T-helper 17 cell (primary cell): ENCODE data around the gene KLK15. TPM values are rescaled to one million over a fixed set of nuclear protein-coding genes. Genes with fewer than 3 reads are reported as not detected.

Experiments
- ATAC-seq: fragments of 150-1000 bp; cut with Tn5 transposase; 2 replicates; pipeline ENCODE4 v1.10.0; 2021; ENCODE audit warnings: mild to moderate bottlenecking, moderate library complexity
- DNase-seq, 3 donors: peaks; one replicate each; pipeline versions ENCODE4 v3.0.0 to v3.0.0-alpha.2; 2020 to 2021
- H3K9me3 ChIP-seq: one replicate; pipeline ENCODE4 v1.7.0; 2013; ENCODE audit warnings: low read length, mild to moderate bottlenecking; ENCODE audit not compliant: control insufficient read depth, poor library complexity, severe bottlenecking
- H3K27ac Mint-ChIP-seq: one replicate; pipeline ENCODE4 v1.8.0; 2022; ENCODE audit warnings: mild to moderate bottlenecking, moderate library complexity, mixed read lengths
- H3K27me3 Mint-ChIP-seq: one replicate; pipeline ENCODE4 v1.8.0; 2022; ENCODE audit warnings: mixed read lengths
- H3K36me3 Mint-ChIP-seq: one replicate; pipeline ENCODE4 v1.8.0; 2022; ENCODE audit warnings: low read depth, mixed read lengths
- H3K4me1 Mint-ChIP-seq: one replicate; pipeline ENCODE4 v1.8.0; 2022; ENCODE audit warnings: mild to moderate bottlenecking, mixed read lengths
- H3K4me3 Mint-ChIP-seq: one replicate; pipeline ENCODE4 v1.8.0; 2022; ENCODE audit warnings: mild to moderate bottlenecking, moderate library complexity, mixed read lengths
- total RNA-seq, 4 donors: library from RNA in 2 of 4; stranded (reverse) in 2 of 4; gene quantifications; one replicate each; pipeline ENCODE4 v1.2.3 and lab custom pipeline; 2022 to 2026

The KLK15 gene
- total RNA-seq, 2 donors from 2014 or later = not detected

DNA sequence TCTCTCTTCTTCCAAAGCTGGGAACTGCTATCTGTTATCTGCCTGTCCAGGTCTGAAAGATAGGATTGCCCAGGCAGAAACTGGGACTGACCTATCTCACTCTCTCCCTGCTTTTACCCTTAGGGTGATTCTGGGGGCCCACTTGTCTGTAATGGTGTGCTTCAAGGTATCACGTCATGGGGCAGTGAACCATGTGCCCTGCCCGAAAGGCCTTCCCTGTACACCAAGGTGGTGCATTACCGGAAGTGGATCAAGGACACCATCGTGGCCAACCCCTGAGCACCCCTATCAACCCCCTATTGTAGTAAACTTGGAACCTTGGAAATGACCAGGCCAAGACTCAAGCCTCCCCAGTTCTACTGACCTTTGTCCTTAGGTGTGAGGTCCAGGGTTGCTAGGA is 26.5 kb upstream of the KLK15 start:
- peaks cover 17% of the 10 kb centered on the region for H3K36me3 Mint-ChIP-seq
- H3K27ac Mint-ChIP-seq = no peak overlapping the region
- peaks cover 72% of the 10 kb centered on the region for H3K27me3 Mint-ChIP-seq
- no peak overlapping the region for H3K4me3 Mint-ChIP-seq
- DNase-seq (no peak), ATAC-seq (no peak)
- peaks cover 6% of the 10 kb centered on the region for H3K4me1 Mint-ChIP-seq
- H3K9me3 ChIP-seq = no peaks in the 10 kb centered on the region

DNA sequence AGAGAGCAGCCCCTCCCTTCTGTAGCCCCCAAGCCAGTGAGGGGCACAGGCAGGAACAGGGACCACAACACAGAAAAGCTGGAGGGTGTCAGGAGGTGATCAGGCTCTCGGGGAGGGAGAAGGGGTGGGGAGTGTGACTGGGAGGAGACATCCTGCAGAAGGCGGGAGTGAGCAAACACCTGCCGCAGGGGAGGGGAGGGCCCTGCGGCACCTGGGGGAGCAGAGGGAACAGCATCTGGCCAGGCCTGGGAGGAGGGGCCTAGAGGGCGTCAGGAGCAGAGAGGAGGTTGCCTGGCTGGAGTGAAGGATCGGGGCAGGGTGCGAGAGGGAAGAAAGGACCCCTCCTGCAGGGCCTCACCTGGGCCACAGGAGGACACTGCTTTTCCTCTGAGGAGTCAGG is 25.5 kb upstream of the KLK15 start:
- ATAC-seq = no peak
- H3K9me3 ChIP-seq = no peaks in the 10 kb centered on the region
- Mint-ChIP-seq H3K4me3 (no peak overlapping the region), H3K27me3 (peaks cover 82% of the 10 kb centered on the region), H3K36me3 (peaks cover 18% of the 10 kb centered on the region), H3K4me1 (peaks cover 6% of the 10 kb centered on the region), H3K27ac (no peak overlapping the region)
- DNase-seq = no peak

DNA sequence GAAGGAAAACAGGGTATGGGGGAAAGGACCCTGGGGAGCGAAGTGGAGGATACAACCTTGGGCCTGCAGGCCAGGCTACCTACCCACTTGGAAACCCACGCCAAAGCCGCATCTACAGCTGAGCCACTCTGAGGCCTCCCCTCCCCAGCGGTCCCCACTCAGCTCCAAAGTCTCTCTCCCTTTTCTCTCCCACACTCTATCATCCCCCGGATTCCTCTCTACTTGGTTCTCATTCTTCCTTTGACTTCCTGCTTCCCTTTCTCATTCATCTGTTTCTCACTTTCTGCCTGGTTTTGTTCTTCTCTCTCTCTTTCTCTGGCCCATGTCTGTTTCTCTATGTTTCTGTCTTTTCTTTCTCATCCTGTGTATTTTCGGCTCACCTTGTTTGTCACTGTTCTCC is 24.0 kb upstream of the KLK15 start:
- H3K9me3 ChIP-seq = no peaks in the 10 kb centered on the region
- peaks cover 19% of the 10 kb centered on the region for H3K36me3 Mint-ChIP-seq
- H3K27ac Mint-ChIP-seq = no peak overlapping the region
- ATAC-seq (no peak), DNase-seq (no peak)
- H3K4me3 Mint-ChIP-seq = no peak overlapping the region
- H3K27me3 Mint-ChIP-seq = peaks cover 82% of the 10 kb centered on the region
- peaks cover 6% of the 10 kb centered on the region for H3K4me1 Mint-ChIP-seq

DNA sequence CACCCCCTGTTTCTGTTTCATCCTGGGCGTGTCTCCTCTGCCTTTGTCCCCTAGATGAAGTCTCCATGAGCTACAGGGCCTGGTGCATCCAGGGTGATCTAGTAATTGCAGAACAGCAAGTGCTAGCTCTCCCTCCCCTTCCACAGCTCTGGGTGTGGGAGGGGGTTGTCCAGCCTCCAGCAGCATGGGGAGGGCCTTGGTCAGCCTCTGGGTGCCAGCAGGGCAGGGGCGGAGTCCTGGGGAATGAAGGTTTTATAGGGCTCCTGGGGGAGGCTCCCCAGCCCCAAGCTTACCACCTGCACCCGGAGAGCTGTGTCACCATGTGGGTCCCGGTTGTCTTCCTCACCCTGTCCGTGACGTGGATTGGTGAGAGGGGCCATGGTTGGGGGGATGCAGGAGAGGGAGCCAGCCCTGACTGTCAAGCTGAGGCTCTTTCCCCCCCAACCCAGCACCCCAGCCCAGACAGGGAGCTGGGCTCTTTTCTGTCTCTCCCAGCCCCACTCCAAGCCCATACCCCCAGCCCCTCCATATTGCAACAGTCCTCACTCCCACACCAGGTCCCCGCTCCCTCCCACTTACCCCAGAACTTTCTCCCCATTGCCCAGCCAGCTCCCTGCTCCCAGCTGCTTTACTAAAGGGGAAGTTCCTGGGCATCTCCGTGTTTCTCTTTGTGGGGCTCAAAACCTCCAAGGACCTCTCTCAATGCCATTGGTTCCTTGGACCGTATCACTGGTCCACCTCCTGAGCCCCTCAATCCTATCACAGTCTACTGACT is 21.4 kb upstream of the KLK15 start, which contains the start of gene KLK3:
Gene KLK3, plus strand, starts transcription at position 280 of the 775 bp plus-strand sequence. Its CDS starts 41 bp downstream, at position 321.
- H3K4me3 Mint-ChIP-seq = no peak within 1 kb of the TSS
- ATAC-seq = no peak
- H3K36me3 Mint-ChIP-seq = peaks cover 22% of the 10 kb centered on the region
- H3K9me3 ChIP-seq = no peaks in the 10 kb centered on the region
- peaks cover 6% of the 10 kb centered on the region for H3K4me1 Mint-ChIP-seq
- no peak for DNase-seq
- H3K27ac Mint-ChIP-seq = no peak within 1 kb of the TSS
- peaks cover 85% of the 10 kb centered on the region for H3K27me3 Mint-ChIP-seq

DNA sequence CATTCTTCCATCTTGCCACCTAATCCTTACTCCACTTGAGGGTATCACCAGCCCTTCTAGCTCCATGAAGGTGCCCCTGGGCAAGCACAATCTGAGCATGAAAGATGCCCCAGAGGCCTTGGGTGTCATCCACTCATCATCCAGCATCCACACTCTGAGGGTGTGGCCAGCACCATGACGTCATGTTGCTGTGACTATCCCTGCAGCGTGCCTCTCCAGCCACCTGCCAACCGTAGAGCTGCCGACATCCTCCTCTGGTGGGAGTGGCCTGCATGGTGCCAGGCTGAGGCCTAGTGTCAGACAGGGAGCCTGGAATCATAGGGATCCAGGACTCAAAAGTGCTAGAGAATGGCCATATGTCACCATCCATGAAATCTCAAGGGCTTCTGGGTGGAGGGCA is 18.2 kb upstream of the KLK15 start:
- Mint-ChIP-seq H3K27me3 (peaks cover 73% of the 10 kb centered on the region), H3K4me1 (peaks cover 2% of the 10 kb centered on the region), H3K36me3 (peaks cover 13% of the 10 kb centered on the region), H3K4me3 (no peak overlapping the region), H3K27ac (no peak overlapping the region)
- no peaks in the 10 kb centered on the region for H3K9me3 ChIP-seq
- no peak for DNase-seq
- ATAC-seq = no peak

DNA sequence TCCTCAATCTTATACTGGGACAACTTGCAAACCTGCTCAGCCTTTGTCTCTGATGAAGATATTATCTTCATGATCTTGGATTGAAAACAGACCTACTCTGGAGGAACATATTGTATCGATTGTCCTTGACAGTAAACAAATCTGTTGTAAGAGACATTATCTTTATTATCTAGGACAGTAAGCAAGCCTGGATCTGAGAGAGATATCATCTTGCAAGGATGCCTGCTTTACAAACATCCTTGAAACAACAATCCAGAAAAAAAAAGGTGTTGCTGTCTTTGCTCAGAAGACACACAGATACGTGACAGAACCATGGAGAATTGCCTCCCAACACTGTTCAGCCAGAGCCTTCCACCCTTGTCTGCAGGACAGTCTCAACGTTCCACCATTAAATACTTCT is 17.4 kb upstream of the KLK15 start:
- no peak for DNase-seq
- Mint-ChIP-seq H3K27me3 (peaks cover 64% of the 10 kb centered on the region), H3K27ac (no peak overlapping the region), H3K4me3 (no peak overlapping the region), H3K36me3 (peaks cover 10% of the 10 kb centered on the region), H3K4me1 (peaks cover 2% of the 10 kb centered on the region)
- H3K9me3 ChIP-seq = no peaks in the 10 kb centered on the region
- ATAC-seq = no peak

DNA sequence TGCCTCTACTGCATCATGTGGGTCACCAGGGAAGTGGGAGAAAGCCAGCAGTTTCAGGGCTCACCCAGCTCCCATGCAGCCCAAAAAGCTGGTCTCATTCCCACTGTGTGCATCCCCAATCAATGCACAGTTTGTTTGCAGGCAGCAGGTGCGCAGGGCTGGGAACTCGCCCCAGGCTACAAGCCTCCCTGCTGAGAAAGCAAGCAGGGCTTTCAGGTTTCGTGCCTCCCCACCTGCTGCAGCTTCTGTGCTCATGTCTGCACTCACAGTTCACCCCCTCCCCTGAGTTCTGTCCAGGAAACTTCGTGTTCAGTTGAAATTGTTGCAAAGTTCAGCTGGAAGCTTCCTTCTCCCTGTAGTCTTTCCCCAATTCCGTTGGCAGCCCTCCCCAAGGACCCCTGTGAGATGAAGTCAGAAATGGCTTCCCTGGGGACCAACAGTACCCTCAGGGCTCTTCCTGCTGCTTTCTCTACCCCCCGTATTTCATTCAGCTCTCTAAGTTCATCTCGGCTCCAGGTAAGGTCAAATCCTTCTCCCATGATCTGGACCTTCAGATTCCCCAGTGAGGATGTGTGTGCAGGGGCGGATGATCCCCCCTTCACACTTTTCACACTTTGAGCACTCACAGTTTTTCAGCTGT is 11.0 kb upstream of the KLK15 start:
- DNase-seq = no peak

DNA sequence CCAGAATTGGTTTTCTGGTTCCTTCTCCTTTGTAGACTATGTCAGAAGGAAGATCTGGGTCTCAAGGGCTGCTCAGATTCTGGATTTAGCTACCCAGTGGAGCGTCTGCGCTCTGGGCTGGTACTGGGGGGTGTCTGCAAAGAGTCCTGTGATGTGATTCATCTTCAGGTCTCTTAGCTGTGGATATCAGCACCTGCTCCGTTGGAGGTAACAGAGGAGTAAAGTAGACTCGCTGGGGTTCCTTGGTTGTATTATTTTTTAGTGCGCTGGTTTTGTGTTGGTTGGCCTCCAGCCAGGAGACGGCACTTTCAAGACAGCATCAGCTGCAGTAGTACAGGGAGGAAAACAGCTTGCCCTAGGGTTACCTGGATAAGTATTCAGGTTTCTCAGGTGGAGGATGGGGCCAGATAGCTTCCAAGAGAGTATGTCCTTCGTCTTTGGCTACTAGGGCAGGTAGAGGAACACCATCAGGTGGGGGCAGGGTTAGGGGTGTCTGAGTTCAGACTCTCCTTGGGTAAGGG is 10.4 kb upstream of the KLK15 start:
- no peaks in the 10 kb centered on the region for H3K4me1 Mint-ChIP-seq
- no peak for ATAC-seq

More for the DNA sequence above, 11.0 kb upstream of the KLK15 start:
- Mint-ChIP-seq H3K36me3 (peaks cover 2% of the 10 kb centered on the region), H3K4me1 (no peaks in the 10 kb centered on the region), H3K27ac (no peak overlapping the region), H3K27me3 (peaks cover 16% of the 10 kb centered on the region), H3K4me3 (no peak overlapping the region)
- H3K9me3 ChIP-seq = no peaks in the 10 kb centered on the region
- no peak for ATAC-seq

DNA sequence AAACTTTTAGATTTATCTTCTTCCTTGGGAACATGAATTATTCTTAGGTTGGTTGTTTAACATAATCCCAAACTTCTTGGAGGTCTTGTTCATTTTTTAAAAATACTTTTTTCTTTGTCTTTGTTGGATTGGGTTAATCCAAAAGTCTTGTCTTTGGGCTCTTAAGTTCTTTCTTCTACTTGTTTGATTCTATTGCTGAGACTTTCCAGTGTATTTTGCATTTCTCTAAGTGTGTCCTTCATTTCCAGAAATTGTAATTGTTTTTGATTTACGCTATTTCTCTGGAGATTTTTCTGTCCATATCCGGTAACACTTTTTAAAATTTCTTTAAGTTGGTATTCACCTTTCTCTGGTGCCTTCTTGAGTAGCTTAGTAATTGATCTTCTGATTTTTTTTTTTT is 9.8 kb upstream of the KLK15 start:
- Mint-ChIP-seq H3K27ac (no peak overlapping the region), H3K27me3 (peaks cover 7% of the 10 kb centered on the region), H3K4me3 (no peak overlapping the region), H3K36me3 (peaks cover 2% of the 10 kb centered on the region), H3K4me1 (no peaks in the 10 kb centered on the region)
- DNase-seq = no peak
- H3K9me3 ChIP-seq = no peaks in the 10 kb centered on the region
- ATAC-seq = no peak

More for the DNA sequence above, 10.4 kb upstream of the KLK15 start:
- H3K4me3 Mint-ChIP-seq = no peak overlapping the region
- DNase-seq = no peak
- no peak overlapping the region for H3K27ac Mint-ChIP-seq
- peaks cover 10% of the 10 kb centered on the region for H3K27me3 Mint-ChIP-seq
- H3K36me3 Mint-ChIP-seq = peaks cover 2% of the 10 kb centered on the region
- H3K9me3 ChIP-seq = no peaks in the 10 kb centered on the region

DNA sequence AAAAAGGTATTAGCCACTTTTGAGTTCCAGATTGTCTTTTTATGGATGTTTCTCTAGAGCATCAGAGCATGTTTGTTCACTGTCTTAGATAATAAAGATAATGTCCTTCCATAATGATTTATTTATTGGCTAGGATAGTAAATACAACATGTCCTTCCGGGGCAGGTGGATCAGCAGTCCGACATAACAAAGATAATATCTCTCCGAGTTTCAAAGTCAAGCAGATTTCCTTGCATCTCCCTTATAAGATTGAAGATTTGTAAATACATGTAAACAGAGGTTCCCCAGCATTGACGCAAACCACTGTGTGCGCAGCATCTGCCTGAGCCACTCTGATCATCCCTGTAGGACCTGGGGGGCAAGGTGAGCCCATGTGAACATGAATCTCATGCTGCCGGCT is 8.8 kb upstream of the KLK15 start:
- DNase-seq = no peak
- ATAC-seq = no peak
- Mint-ChIP-seq H3K27ac (no peak overlapping the region), H3K36me3 (peaks cover 2% of the 10 kb centered on the region), H3K4me3 (no peak overlapping the region), H3K4me1 (no peaks in the 10 kb centered on the region), H3K27me3 (peaks cover 14% of the 10 kb centered on the region)
- H3K9me3 ChIP-seq = no peaks in the 10 kb centered on the region

DNA sequence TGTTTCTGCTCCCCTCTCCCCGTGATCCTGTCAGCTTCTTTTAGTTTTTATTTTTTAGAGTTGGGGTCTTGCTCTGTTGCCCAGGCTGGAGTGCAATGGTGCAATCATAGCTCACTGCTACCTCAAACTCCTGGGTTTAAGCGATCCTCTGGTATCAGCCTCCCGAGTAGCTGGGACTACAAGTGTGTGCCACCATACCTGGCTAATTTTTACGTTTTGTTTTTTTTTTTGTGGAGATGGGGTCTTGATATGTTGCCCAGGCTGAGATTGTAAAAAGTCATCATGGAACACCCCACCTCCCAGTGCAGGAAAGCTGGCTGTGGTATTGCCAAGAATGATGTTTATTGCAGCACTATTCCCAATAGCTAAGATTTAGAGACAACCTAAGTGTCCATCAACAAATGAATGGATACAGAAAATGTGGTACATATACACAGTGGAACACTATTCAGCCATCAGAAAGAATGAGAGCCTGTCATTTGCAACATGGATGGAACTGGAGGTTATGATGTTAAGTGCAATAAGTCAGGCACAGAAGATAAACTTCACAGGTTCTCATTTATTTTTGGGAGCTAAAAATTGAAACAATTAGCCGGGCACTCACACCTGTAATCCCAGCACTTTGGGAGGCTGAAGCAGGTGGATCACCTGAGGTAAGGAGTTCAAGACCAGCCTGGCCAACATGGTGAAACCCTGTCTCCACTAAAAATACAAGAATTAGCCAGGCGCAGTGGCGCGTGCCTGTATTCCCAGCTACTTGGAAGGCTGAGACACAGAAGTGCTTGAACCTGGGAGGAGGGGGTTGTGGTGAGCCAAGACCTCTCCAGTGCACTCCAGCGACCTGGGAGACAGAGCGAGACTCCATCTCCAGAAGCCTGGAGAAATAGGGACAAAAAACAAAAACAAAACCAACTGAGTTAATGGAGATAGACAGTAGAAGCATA is 6.6 kb upstream of the KLK15 start:
- Mint-ChIP-seq H3K36me3 (peaks cover 2% of the 10 kb centered on the region), H3K27me3 (peaks cover 26% of the 10 kb centered on the region), H3K27ac (peak overlapping the region; percentile 55), H3K4me1 (peaks cover 6% of the 10 kb centered on the region), H3K4me3 (peak overlapping the region; percentile 25)
- ATAC-seq = no peak
- H3K9me3 ChIP-seq = no peaks in the 10 kb centered on the region
- DNase-seq = no peak

DNA sequence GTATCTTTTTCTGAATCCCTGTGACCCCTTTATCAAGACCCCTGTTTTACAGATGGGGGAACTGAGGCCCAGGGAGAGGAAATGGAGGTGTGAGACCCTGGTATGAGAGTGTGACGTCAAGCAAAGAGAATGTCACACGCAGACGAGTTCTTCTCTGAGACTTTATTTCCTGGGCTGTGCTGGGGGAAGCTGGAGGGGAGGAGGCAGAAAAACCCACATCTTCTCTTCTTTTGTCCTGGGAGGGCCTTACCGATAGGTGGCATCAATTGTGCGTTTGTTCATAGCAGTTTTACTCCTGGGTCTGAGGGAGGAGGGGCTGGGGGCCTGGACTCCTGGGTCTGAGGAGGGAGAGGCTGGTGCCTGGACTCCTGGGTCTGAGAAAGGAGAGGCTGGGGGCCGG is 4.9 kb upstream of the KLK15 start:
- DNase-seq (no peak), ATAC-seq (no peak)
- H3K27ac Mint-ChIP-seq = no peak overlapping the region

DNA sequence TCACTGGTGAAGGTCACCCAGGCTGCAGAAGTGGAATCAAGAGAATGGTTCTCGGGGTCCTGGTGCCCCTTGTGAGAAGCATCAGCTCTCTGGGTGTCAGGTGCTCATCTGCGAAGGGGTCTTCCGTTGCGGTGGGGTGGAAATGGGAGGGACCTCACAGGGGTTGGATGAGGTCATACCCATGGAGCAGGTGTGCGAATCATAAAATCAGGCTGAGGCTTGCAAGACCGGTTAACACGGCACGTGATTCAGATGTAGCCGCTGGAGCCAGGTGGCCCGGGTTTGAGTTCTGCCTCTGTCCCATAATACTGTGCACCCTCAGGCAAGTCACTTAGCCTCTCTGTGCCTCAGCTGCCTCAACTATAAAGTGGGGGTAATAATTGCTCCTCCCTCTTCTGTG is 3.9 kb upstream of the KLK15 start:
- H3K27me3 Mint-ChIP-seq = peaks cover 38% of the 10 kb centered on the region
- no peak overlapping the region for H3K27ac Mint-ChIP-seq
- ATAC-seq = no peak
- peak overlapping the region; percentile 92 for H3K4me3 Mint-ChIP-seq
- H3K36me3 Mint-ChIP-seq = peaks cover 2% of the 10 kb centered on the region
- H3K4me1 Mint-ChIP-seq = peaks cover 6% of the 10 kb centered on the region
- DNase-seq = no peak
- H3K9me3 ChIP-seq = no peaks in the 10 kb centered on the region

More for the DNA sequence above, 4.9 kb upstream of the KLK15 start:
- Mint-ChIP-seq H3K4me3 (no peak overlapping the region), H3K36me3 (peaks cover 2% of the 10 kb centered on the region), H3K4me1 (peaks cover 6% of the 10 kb centered on the region), H3K27me3 (peaks cover 30% of the 10 kb centered on the region)
- no peaks in the 10 kb centered on the region for H3K9me3 ChIP-seq
